HG02571 (cell line): Measurements from ENCODE around the gene SOS1.

Source experiments
- ATAC-seq: cut with Tn5 transposase; IDR thresholded peaks from one replicate; pipeline ENCODE4 v1.9.1; 2021; ENCODE audit warnings: mild to moderate bottlenecking, moderate library complexity; ENCODE audit not compliant: unreplicated experiment

SOS1 gene

GRCh38 chr2:39039072-39039471 lies 81.8 kb downstream of the SOS1 start:
- ATAC-seq = no peak

GRCh38 chr2:39033980-39034379 lies 86.9 kb downstream of the SOS1 start:
- ATAC-seq = no peak

- no peak for ATAC-seq
These were observed 93.4 kb downstream of the SOS1 start for GRCh38 chr2:39027421-39027820.

GRCh38 chr2:39024833-39025232 lies 96.0 kb downstream of the SOS1 start:
- no peak for ATAC-seq

- no peak for ATAC-seq
These were observed 97.2 kb downstream of the SOS1 start for GRCh38 chr2:39023649-39024048.

- no peak for ATAC-seq
These were observed 98.1 kb downstream of the SOS1 start for GRCh38 chr2:39022642-39023235.

- no peak for ATAC-seq
These were observed 100.5 kb downstream of the SOS1 start for GRCh38 chr2:39020383-39020782.

GRCh38 chr2:39018638-39019037 lies 102.2 kb downstream of the SOS1 start:
- ATAC-seq = no peak

GRCh38 chr2:39017334-39017733 lies 103.5 kb downstream of the SOS1 start:
- ATAC-seq = no peak

GRCh38 chr2:39015424-39015823 lies 105.4 kb downstream of the SOS1 start:
- ATAC-seq = no peak

- ATAC-seq = no peak
These were observed 107.0 kb downstream of the SOS1 start for GRCh38 chr2:39013871-39014270.

GRCh38 chr2:39008665-39009064 lies 112.2 kb downstream of the SOS1 start:
- no peak for ATAC-seq

GRCh38 chr2:39007875-39008504 lies 112.9 kb downstream of the SOS1 start:
- ATAC-seq = no peak

GRCh38 chr2:39000552-39000951 lies 120.3 kb downstream of the SOS1 start:
- ATAC-seq = no peak

GRCh38 chr2:38997781-38998180 lies 123.1 kb downstream of the SOS1 start:
- no peak for ATAC-seq

- no peak for ATAC-seq
These were observed 129.0 kb downstream of the SOS1 start for GRCh38 chr2:38991899-38992298.

GRCh38 chr2:38988716-38989115 lies 132.1 kb downstream of the SOS1 start:
- no peak for ATAC-seq

- ATAC-seq = no peak
These were observed 138.4 kb downstream of the SOS1 start for GRCh38 chr2:38982498-38982897.

GRCh38 chr2:38981670-38982357 lies 139.0 kb downstream of the SOS1 start:
- no peak for ATAC-seq

- no peak for ATAC-seq
These were observed 139.7 kb downstream of the SOS1 start for GRCh38 chr2:38981003-38981669.

- ATAC-seq = no peak
These were observed 141.9 kb downstream of the SOS1 start for GRCh38 chr2:38978908-38979307.
